HG03442 (cell line): Measurements from ENCODE around the gene SOBP.

Experiments
- ATAC-seq: cut with Tn5 transposase; IDR thresholded peaks from one replicate; pipeline ENCODE4 v1.9.1; 2021; ENCODE audit warnings: mild to moderate bottlenecking, moderate library complexity; ENCODE audit not compliant: unreplicated experiment

SOBP gene

GRCh38 chr6:107674995-107675738, 185.2 kb downstream of the SOBP start:
- ATAC-seq = peak; percentile 92

- no peak for ATAC-seq
Measured at GRCh38 chr6:107676042-107676441, 186.1 kb downstream of the SOBP start.

- ATAC-seq = no peak
Measured at GRCh38 chr6:107677399-107677798, 187.5 kb downstream of the SOBP start.

- ATAC-seq = no peak
Measured at GRCh38 chr6:107679457-107679856, 189.5 kb downstream of the SOBP start.

GRCh38 chr6:107682721-107683120, 192.8 kb downstream of the SOBP start:
- no peak for ATAC-seq

- no peak for ATAC-seq
Measured at GRCh38 chr6:107683183-107683582, 193.3 kb downstream of the SOBP start.

GRCh38 chr6:107684996-107685395, 195.1 kb downstream of the SOBP start:
- ATAC-seq = no peak

GRCh38 chr6:107689190-107689589, 199.3 kb downstream of the SOBP start:
- no peak for ATAC-seq

GRCh38 chr6:107689951-107690642, 200.2 kb downstream of the SOBP start:
- no peak for ATAC-seq

GRCh38 chr6:107690643-107691061, 200.7 kb downstream of the SOBP start:
- no peak for ATAC-seq

- ATAC-seq = no peak
Measured at GRCh38 chr6:107691062-107691751, 201.3 kb downstream of the SOBP start.

- no peak for ATAC-seq
Measured at GRCh38 chr6:107692351-107692750, 202.4 kb downstream of the SOBP start.

- no peak for ATAC-seq
Measured at GRCh38 chr6:107695061-107695720, 205.3 kb downstream of the SOBP start.

- no peak for ATAC-seq
Measured at GRCh38 chr6:107697682-107698081, 207.8 kb downstream of the SOBP start.

GRCh38 chr6:107698146-107698545, 208.2 kb downstream of the SOBP start:
- ATAC-seq = no peak

- no peak for ATAC-seq
Measured at GRCh38 chr6:107699254-107699653, 209.3 kb downstream of the SOBP start.

- ATAC-seq = no peak
Measured at GRCh38 chr6:107699697-107700325, 209.9 kb downstream of the SOBP start.

- ATAC-seq = no peak
Measured at GRCh38 chr6:107703606-107704005, 213.7 kb downstream of the SOBP start.

GRCh38 chr6:107704347-107705013, 214.6 kb downstream of the SOBP start:
- ATAC-seq = no peak

- ATAC-seq = no peak
Measured at GRCh38 chr6:107706516-107707115, 216.7 kb downstream of the SOBP start.
